ENCODE results near the gene SON.

The SON gene

GRCh38 chr21:33540711-33541104 lies 2.1 kb upstream of the SON start:
- TF ChIP-seq GATA2 (IDR thresholded peaks at IDR 0.05; ENCODE audit: low read depth, low read length) (no peak), GATA3 (IDR thresholded peaks at IDR 0.05; ENCODE audit: low read depth, low read length) (no peak)

GRCh38 chr21:33541105-33541711 lies 1.6 kb upstream of the SON start:
- TF ChIP-seq GATA2 (IDR thresholded peaks at IDR 0.05; ENCODE audit: low read depth, low read length) (no peak), GATA3 (IDR thresholded peaks at IDR 0.05; ENCODE audit: low read depth, low read length) (no peak)

- TF ChIP-seq GATA3 (IDR thresholded peaks at IDR 0.05; ENCODE audit: low read depth, low read length) (no peak), GATA2 (IDR thresholded peaks at IDR 0.05; ENCODE audit: low read depth, low read length) (no peak)
Measured at GRCh38 chr21:33541756-33542639, 840 bp upstream of the SON start, which contains the start of gene GART. Gene GART (minus strand): TSS chr21:33542117. CDS start chr21:33539315, 2,802 bp downstream.

GRCh38 chr21:33543505-33544129 lies 779 bp downstream of the SON start:
- no peak for TF ChIP-seq GATA2 (IDR thresholded peaks at IDR 0.05; ENCODE audit: low read depth, low read length)
- no peak for TF ChIP-seq GATA3 (IDR thresholded peaks at IDR 0.05; ENCODE audit: low read depth, low read length)

GRCh38 chr21:33544451-33545195 lies 1.8 kb downstream of the SON start:
- no peak for TF ChIP-seq GATA2 (IDR thresholded peaks at IDR 0.05; ENCODE audit: low read depth, low read length)
- no peak for TF ChIP-seq GATA3 (IDR thresholded peaks at IDR 0.05; ENCODE audit: low read depth, low read length)

GRCh38 chr21:33546086-33546485 lies 3.2 kb downstream of the SON start:
- TF ChIP-seq GATA3 (IDR thresholded peaks at IDR 0.05; ENCODE audit: low read depth, low read length): no peak
- no peak for TF ChIP-seq GATA2 (IDR thresholded peaks at IDR 0.05; ENCODE audit: low read depth, low read length)

GRCh38 chr21:33549848-33550771 lies 7.3 kb downstream of the SON start:
- TF ChIP-seq GATA2 (IDR thresholded peaks at IDR 0.05; ENCODE audit: low read depth, low read length) (no peak), GATA3 (IDR thresholded peaks at IDR 0.05; ENCODE audit: low read depth, low read length) (no peak)

- no peak for TF ChIP-seq GATA2 (IDR thresholded peaks at IDR 0.05; ENCODE audit: low read depth, low read length)
- TF ChIP-seq GATA3 (IDR thresholded peaks at IDR 0.05; ENCODE audit: low read depth, low read length): no peak
Measured at GRCh38 chr21:33550772-33551660, 8.2 kb downstream of the SON start.

- no peak for TF ChIP-seq GATA2 (IDR thresholded peaks at IDR 0.05; ENCODE audit: low read depth, low read length)
- TF ChIP-seq GATA3 (IDR thresholded peaks at IDR 0.05; ENCODE audit: low read depth, low read length): no peak
Measured at GRCh38 chr21:33551664-33552063, 8.8 kb downstream of the SON start.

GRCh38 chr21:33552093-33552998 lies 9.5 kb downstream of the SON start:
- TF ChIP-seq GATA3 (IDR thresholded peaks at IDR 0.05; ENCODE audit: low read depth, low read length): no peak
- no peak for TF ChIP-seq GATA2 (IDR thresholded peaks at IDR 0.05; ENCODE audit: low read depth, low read length)

GRCh38 chr21:33552999-33553598 lies 10.3 kb downstream of the SON start:
- TF ChIP-seq GATA2 (IDR thresholded peaks at IDR 0.05; ENCODE audit: low read depth, low read length) (no peak), GATA3 (IDR thresholded peaks at IDR 0.05; ENCODE audit: low read depth, low read length) (no peak)

Measured in SH-SY5Y (cell line).